ENCODE results near the gene HSD17B1.
"Not testable (repeated sequence)": the region's sequence is repeated elsewhere in the genome, so short reads cannot be mapped to it uniquely, and the experiment has no call there.

GRCh38 chr17:42555961-42556617, 3.4 kb downstream of the HSD17B1 start:
- TF ChIP-seq EZH2 (IDR thresholded peaks at IDR 0.05; ENCODE audit: borderline replicate concordance, low read depth, low read length, poor library complexity, severe bottlenecking); CTCF (conservative IDR thresholded peaks at IDR 0.05; ENCODE audit: low read depth, low read length): not testable (repeated sequence)
